ENCODE results near the gene TRMT61B.

The TRMT61B gene

DNA sequence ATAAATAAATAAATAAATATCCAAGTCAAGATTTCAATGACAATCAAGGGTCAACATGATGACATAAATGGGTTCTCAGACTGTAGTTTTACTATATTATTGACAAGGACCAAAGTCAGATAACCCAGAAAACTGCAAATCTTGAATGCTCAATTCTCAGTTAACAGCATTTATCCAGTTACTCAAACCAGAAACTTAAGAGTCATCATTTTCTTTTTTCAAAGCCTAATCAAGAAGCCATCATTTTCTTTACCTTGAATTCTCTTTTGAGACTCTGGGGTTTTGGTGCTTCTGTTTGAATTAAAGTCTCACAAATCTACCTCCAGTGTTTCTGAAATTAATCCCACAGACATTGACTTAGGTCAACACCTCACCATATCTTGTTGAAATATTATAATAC is 14.1 kb downstream of the TRMT61B start:
- no peak for DNase-seq (ENCODE audit: low spot score)
- no peak for FAIRE-seq

DNA sequence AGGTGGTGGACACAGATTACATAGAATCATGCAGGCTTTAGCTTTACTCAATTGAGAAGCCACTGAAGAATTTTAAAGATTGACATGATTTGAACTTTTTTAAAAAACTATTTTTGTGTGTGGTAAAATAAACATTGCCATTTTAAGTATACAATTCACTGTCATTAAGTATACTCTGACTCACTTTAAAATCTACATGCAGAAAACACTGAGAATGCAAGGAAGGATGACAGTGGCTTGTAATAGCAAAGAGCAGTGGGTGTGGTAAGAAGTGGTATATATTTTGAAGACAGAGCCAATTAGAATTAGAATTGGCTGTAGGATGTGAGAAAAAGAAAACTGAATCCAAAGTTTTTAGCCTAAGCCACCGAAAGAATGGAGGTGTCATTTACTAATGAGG is 14.9 kb downstream of the TRMT61B start:
- FAIRE-seq: no peak
- DNase-seq (ENCODE audit: low spot score): no peak

DNA sequence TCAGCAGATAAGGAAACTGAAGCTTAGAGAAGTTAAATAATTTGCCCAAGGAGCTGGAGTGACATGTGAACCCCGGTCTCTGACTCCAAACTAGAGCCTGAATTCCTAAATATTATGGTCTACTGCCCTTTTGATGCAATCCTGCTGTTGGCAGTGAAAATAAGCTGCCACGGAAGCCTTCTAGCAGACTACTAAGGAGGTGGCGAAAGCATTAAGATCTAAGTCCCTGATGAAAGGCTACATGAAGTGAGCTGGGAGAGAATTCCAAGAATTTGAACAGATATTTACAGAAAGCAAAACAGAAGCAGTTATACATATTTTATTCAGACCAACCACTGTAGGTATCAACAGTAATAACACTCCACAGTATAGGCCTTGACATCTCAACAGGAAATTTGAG is 28.1 kb downstream of the TRMT61B start:
- DNase-seq (ENCODE audit: low spot score) (no peak), FAIRE-seq (no peak)

DNA sequence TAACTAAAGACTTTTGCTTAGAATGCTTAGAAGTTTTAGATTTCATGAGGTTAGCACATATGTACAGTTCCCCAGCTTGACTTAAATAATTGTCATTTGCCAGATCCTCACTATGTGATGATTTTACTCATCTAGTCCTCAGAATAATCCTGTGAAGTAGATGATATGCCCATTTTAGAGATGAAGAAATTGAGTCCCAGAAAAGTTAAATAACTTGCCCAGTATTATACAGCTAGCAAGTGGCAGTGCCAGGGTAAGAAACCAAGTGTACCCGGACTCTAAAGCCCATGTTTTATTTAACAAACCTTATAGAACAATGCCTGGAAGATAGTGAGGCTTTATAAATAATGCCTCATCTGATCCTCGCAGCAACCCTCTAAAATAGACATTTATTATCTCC is 31.1 kb downstream of the TRMT61B start:
- no peak for DNase-seq (ENCODE audit: low spot score)
- FAIRE-seq: no peak

DNA sequence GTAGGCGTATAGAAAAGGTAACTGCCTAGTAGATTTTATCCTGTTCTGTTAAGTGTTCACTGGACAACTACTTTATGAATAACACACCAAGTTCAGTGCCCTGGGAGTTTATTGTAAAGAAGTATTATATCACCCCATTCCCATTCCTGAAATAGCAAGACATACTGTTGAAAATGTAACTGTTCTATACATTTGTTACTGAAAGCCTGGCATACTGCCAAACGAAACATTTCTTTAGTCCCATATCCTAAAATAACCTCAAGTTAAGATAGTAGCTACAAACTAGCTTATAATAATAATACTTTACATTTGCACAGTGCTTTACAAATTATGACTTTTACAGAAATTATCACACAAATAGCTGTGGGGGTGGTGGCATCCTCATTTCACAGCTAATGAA is 34.3 kb downstream of the TRMT61B start:
- FAIRE-seq (no peak), DNase-seq (ENCODE audit: low spot score) (no peak)

DNA sequence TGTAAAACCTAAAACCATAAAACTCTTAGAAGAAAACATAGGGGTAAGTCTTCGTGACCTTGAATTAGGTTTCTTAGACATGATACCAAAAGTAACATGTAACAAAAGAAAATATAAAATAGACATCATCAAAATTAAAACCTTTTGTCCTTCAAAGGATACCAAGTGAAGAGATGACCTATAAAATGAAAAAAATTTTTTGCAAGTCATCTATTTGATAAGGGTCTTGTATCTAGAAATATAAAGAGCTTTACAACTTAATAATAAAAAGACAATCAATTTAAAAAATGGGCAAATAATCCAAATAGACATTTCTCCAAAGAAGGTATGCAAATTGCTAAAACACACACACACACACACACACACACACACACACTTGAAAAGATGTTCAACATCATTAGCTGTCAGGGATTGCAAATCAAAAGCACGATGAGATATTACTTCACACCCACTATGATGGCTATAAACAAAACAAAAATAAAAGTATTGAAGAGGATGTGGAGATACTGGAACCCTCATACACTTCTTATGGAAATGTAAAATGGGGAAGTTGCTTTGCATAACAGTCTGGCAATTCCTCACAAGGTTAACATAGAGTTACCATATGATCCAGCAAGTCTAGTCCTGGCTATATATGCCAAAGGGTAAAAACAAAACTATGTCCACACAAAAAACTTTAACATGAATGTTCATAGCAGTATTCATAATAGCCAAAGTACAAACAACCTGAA is 36.2 kb downstream of the TRMT61B start:
- DNase-seq (ENCODE audit: low spot score): no peak

DNA sequence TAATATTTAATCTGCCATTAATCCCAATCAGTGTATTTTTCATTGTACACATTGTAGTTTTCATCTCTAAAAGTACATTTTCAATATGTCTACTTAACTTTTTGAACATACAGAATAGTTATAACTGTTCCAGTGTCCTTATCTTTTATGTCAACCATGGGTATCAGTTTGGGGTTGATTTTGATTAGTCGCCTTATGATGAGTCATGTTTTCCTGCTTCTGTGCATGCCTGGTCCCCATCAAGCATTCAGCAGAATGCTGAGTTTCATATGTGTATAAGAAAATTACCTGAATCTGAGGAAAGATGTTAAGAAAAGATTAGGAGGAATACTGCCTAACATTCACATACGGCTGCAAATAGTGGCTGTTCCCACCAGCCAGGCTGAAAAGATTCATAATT is 41.7 kb downstream of the TRMT61B start:
- DNase-seq (ENCODE audit: low spot score): no peak
- no peak for FAIRE-seq

More for the DNA sequence above, 36.2 kb downstream of the TRMT61B start:
- no peak for FAIRE-seq

DNA sequence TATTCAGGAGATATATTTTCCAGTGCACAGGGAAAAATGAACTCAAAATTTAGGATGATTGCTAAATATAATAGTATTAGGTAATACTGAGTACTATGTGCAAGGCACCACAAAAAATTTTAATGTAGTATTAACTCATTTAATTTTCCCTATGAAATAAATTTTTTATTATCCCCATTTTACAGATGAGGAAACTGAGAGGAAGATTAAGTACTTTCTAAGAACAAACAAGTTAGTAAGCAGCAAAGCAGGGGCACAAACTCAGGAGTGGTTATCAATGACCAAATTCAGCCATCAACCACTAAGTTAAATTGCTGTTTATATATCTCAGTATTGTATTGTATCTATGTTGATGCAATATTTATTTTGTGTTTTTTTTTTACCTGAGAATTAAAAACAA is 45.2 kb downstream of the TRMT61B start:
- FAIRE-seq (no peak), DNase-seq (ENCODE audit: low spot score) (no peak)

DNA sequence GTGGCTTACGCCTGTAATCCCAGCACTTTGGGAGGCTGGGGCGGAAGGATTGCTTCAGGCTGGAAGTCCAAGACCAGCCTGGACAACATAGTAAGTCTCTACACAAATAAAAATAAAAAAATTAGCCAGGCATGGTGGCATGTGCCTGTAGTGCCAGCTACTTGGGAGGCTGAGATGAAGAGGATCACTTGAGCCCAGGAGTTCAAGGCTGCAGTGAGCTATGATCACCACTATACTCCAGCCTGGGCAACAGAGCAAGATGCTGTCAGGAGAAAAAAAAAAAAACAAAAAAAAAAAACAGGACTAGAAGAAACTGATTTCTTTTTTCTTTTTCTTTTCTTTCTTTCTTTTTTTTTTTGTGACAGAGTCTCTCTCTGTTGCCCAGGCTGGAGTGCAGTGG is 45.9 kb downstream of the TRMT61B start:
- FAIRE-seq: no peak

DNA sequence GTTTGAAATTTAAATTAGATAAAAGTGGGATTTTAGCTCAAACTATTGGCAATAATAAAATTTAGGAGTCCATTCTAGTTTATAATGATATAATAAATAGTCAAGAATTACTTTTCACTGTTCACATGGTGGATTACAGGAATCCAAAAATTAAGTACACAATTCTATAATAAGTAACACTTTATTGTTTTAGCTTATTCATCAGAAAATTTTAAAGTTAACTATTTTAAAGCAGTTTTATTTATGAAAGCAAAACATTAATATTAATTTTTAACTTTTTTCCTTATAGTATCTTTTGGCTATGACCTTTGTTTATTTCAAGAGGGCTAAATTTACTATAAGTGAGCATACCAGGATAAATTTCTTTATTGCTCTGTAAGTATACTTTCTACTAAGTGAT is 48.1 kb downstream of the TRMT61B start:
- FAIRE-seq (no peak), DNase-seq (ENCODE audit: low spot score) (no peak)

More for the DNA sequence above, 45.9 kb downstream of the TRMT61B start:
- DNase-seq (ENCODE audit: low spot score): no peak

DNA sequence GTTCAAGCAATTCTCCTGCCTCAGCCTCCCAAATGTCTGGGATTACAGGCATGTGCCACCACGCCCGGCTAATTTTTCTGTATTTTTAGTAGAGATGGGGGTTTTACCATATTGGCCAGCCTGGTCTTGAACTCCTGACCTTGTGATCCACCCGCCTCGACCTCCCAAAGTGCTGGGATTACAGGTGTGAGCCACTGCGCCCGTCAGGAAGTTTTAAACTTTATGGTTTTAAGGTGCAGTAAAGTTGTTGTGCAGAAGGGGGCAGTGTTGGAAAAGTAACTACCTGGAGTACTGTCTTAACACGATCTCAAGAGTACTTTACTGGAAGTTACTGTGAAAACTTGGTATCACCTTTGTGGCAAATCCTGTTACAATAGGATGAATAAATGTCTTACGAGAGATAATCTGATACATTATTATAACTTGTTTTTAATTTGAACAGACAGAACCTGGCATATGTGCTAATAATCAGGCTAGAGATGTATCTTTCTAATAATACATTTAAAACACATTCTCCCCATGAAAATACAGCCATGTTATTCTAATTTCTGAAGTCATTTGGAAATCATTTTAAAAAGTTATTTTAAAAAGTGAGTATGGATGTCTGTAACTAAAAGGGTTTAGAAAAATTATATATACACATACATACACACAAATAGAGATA is 48.7 kb downstream of the TRMT61B start:
- peak; percentile 58 for DNase-seq (ENCODE audit: low spot score)
- no peak for FAIRE-seq

DNA sequence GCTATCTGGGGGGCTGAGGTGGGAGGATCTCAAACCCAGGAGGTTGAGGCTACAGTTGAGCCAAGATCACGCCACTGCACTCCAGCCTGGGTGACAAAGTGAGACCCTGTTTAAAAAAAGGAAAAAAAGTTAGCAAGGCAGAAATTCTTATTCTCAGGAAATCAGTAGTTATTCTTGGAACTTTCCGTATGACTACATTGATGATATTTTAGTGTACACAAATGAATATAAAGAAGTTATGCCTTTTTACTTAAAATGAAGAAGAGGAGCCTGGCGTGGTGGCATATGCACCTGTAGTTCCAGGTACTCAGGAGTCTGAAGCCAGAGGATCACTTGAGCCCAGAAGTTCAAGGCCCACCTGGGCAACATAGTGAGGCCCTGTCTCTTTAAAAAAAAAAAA is 52.1 kb downstream of the TRMT61B start:
- DNase-seq (ENCODE audit: low spot score) (no peak), FAIRE-seq (no peak)

DNA sequence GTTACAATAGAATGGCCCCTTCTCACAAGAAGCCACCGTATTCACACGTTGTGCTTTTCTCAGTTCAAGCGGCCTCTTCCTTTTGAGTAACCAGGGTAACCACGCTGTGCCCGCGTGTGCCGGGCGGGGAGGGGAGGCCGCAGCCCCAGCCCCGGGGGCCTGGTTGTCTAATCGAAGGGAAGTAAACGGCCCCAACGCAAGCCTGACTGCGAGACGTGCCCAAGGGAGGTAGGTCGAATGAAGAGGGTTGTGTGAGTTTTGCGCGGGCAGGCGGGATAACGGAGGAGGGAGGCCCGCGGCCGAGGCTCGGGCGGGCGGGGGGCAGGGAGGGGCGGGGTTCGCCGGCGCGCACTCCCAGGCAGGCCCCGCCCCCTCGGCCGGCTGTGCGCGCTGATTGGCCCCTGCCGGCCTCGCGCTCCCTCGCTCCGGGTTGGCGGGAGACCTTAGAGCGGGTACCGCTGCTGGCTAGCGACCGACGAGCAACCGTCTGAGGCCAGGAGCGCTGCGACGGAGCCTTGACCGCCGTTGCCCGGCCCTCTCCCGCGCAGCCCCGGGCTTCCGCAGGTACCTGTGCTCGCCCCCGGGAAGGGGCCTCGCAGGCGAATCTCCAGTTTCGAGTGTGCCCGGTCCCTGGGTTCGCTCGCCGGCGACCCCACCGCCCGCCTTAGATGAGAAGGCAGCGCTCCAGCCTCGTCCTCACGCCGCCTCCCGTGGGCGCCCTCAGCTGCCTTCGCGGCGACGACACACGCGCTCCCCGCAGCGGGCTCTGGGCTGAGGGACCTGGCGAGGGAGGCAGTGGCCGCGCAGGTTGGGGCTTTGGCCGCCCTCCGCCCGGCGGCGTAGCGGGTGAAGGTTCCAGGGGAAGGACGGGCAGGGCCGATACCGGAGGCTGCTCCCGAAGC is 59.5 kb downstream of the TRMT61B start, which contains the start of gene SPDYA:
Gene SPDYA, plus strand, starts transcription at position 451 of the 902 bp plus-strand sequence. CDS start 5,181 bp downstream, outside the sequence.
- FAIRE-seq: no peak

DNA sequence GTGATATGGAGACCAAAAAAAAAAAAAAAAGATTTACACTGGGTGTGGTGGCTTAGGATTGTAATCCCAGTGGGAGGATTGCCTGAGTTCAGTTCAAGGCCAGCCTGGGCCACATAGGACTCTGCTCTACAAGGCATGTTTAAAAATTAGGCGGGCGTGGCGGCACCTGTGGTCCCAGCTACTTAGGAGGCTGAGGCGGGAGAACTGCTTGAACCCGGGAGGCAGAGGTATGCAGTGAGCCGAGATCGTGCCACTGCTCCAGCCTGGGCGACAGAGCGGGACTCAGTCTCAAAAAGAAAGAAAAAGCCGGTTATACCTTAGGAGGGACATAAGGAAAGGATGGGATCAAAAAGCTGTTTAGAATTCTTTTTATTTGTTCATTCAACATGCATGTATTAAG is 60.2 kb downstream of the TRMT61B start:
- DNase-seq (ENCODE audit: low spot score): no peak

More for the DNA sequence above, 59.5 kb downstream of the TRMT61B start, which contains the start of gene SPDYA:
- DNase-seq (ENCODE audit: low spot score): no peak

DNA sequence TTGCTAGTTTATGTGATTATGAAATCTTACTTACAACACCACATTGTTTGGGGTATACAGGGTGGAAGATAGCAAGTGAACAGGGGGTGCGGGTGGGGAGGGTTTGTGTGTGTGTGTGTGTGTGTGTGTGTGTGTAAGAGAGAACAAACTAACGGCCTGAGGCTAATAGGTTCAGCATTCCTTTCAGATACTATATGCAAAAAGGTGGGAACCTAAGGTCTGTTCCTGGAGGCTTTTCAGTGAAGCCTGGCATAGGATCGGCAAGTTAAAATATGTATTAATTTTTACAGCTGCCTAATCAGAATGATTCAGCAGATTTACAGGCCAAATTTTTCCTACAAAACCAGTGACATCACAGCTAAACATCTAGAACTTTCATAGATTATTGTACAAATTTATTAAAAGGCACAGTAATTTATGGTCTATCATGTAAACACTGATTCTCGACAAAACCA is 67.1 kb downstream of the TRMT61B start:
- FAIRE-seq: no peak

More for the DNA sequence above, 60.2 kb downstream of the TRMT61B start:
- FAIRE-seq: no peak

DNA sequence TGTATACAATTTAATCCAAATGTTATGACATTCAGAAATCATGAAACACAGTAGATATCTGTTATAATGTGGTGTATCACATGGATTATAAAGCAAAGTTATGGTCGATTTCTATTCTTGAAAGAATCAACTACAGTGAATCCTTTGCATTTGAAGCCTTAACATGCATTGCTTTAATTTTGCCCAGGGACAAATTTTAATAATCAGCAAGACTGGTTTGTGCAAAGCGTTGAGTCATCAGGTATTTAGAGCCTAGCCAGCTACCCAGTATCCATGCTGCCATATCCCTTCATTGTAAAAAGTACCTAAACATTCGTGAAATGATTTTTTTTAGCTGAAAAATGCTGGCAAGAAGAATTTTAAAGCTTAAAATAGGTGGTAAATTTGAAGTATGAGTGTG is 68.4 kb downstream of the TRMT61B start:
- DNase-seq (ENCODE audit: low spot score) (no peak), FAIRE-seq (no peak)

More for the DNA sequence above, 67.1 kb downstream of the TRMT61B start:
- DNase-seq (ENCODE audit: low spot score): no peak
